Stimulated activated CD4-positive, alpha-beta T cell treated with anti-CD3 and anti-CD28 coated beads, Interleukin-2, amount 100 ng/mL, for 4 hours (primary cell): ENCODE data around the gene NEK1.
"Not testable (repeated sequence)": the region's sequence is repeated elsewhere in the genome, so short reads cannot be mapped to it uniquely, and the experiment has no call there.

ENCODE experiments used
- DNase-seq: peaks from one replicate; pipeline ENCODE4 v3.0.0-alpha.2; 2020; ENCODE audit warnings: low read depth

Gene NEK1

GRCh38 chr4:169594560-169595195 is 17.7 kb downstream of the NEK1 start:
- no peak for DNase-seq

- DNase-seq = no peak
These were observed 19.3 kb downstream of the NEK1 start for GRCh38 chr4:169593050-169593560.

- no peak for DNase-seq
These were observed 28.8 kb downstream of the NEK1 start for GRCh38 chr4:169583563-169583962.

GRCh38 chr4:169582706-169583105 is 29.7 kb downstream of the NEK1 start:
- no peak for DNase-seq

- DNase-seq = no peak
These were observed 30.2 kb downstream of the NEK1 start for GRCh38 chr4:169582203-169582602.

- no peak for DNase-seq
These were observed 38.5 kb downstream of the NEK1 start for GRCh38 chr4:169573889-169574288.

- DNase-seq = no peak
These were observed 40.9 kb downstream of the NEK1 start for GRCh38 chr4:169571435-169571834.

GRCh38 chr4:169571012-169571411 is 41.4 kb downstream of the NEK1 start:
- DNase-seq = not testable (repeated sequence)

- not testable (repeated sequence) for DNase-seq
These were observed 42.1 kb downstream of the NEK1 start for GRCh38 chr4:169570266-169570665.

GRCh38 chr4:169569188-169569587 is 43.2 kb downstream of the NEK1 start:
- not testable (repeated sequence) for DNase-seq

- no peak for DNase-seq
These were observed 44.5 kb downstream of the NEK1 start for GRCh38 chr4:169567916-169568315.

GRCh38 chr4:169566021-169566818 is 46.2 kb downstream of the NEK1 start:
- peak; percentile 7 for DNase-seq

- no peak for DNase-seq
These were observed 46.8 kb downstream of the NEK1 start for GRCh38 chr4:169565606-169566005.

- DNase-seq = no peak
These were observed 55.2 kb downstream of the NEK1 start for GRCh38 chr4:169557061-169557636.

GRCh38 chr4:169546548-169546947 is 65.8 kb downstream of the NEK1 start:
- DNase-seq = not testable (repeated sequence)

- no peak for DNase-seq
These were observed 71.6 kb downstream of the NEK1 start for GRCh38 chr4:169540774-169541173.

- no peak for DNase-seq
These were observed 82.3 kb downstream of the NEK1 start for GRCh38 chr4:169530048-169530447.

- DNase-seq = no peak
These were observed 88.6 kb downstream of the NEK1 start for GRCh38 chr4:169523796-169524195.

- no peak for DNase-seq
These were observed 101.8 kb downstream of the NEK1 start for GRCh38 chr4:169510617-169511016.

GRCh38 chr4:169506903-169507302 is 105.5 kb downstream of the NEK1 start:
- no peak for DNase-seq

- DNase-seq = not testable (repeated sequence)
These were observed 112.5 kb downstream of the NEK1 start for GRCh38 chr4:169499907-169500306.

GRCh38 chr4:169494234-169494633 is 118.1 kb downstream of the NEK1 start:
- DNase-seq = not testable (repeated sequence)

- no peak for DNase-seq
These were observed 119.2 kb downstream of the NEK1 start for GRCh38 chr4:169493164-169493524.
